Ovary (tissue), 9 donors: ENCODE results near the gene IQSEC1. TPM values are rescaled to one million over a fixed set of nuclear protein-coding genes. Genes with fewer than 3 reads are reported as not detected.

ENCODE experiments used
- DNase-seq, 5 donors: peaks; one replicate each; pipeline ENCODE4 v3.0.0-alpha.2; 2019 to 2020
- H3K27ac ChIP-seq, 2 donors: fragments of 200-600 bp; one replicate each; pipeline versions ENCODE4 v1.5.1 to v1.8.0; 2019 to 2022
- H3K27me3 ChIP-seq: fragments of 200-600 bp; one replicate; pipeline ENCODE4 v1.8.0; 2022
- H3K36me3 ChIP-seq: fragments of 200-600 bp; sonication (generic); one replicate; pipeline ENCODE4 v1.5.1; 2019
- H3K4me1 ChIP-seq: one replicate; pipeline ENCODE4 v1.8.1; 2013; ENCODE audit warnings: mild to moderate bottlenecking, moderate library complexity; ENCODE audit not compliant: insufficient read depth
- H3K4me3 ChIP-seq: fragments of 200-600 bp; sonication (generic); one replicate; pipeline ENCODE4 v1.5.1; 2017
- H3K9me3 ChIP-seq, 2 donors: fragments of 200-600 bp in 1 of 2; sonication (generic) in 1 of 2; one replicate each; pipeline versions ENCODE4 v1.5.1 to v1.8.1; 2013 to 2019; ENCODE audit warnings: mild to moderate bottlenecking in 1 of 2, moderate library complexity in 1 of 2
- CTCF ChIP-seq, 3 donors: fragments of 450-650 bp in 2 of 3; fragments of 200-600 bp in 1 of 3; IDR thresholded peaks; one replicate each; pipeline versions ENCODE4 v1.5.1 to v1.8.0; 2016 to 2022; ENCODE audit warnings: antibody characterized with exemption in 3 of 3, mild to moderate bottlenecking in 1 of 3
- EP300 ChIP-seq: sonication (generic); formaldehyde crosslinking; IDR thresholded peaks from one replicate; pipeline ENCODE4 v1.6.1; 2017; ENCODE audit warnings: antibody characterized with exemption
- POLR2A ChIP-seq: fragments of 450-650 bp; IDR thresholded peaks from one replicate; pipeline ENCODE4 v1.6.1; 2017; ENCODE audit warnings: antibody characterized with exemption, mild to moderate bottlenecking, moderate library complexity
- WGBS, 3 donors: extraction: QIAGEN DNeasy Blood & Tissue Kit in 1 of 3; methylation state at CpG; one replicate each; pipeline versions ENCODE4 v1.1.5 to v1.1.7; 2013 to 2017; 5-methylcytosine and 5-hydroxymethylcytosine counted together
- intact Hi-C, 4 donors: fragments of 100-400 bp; cut with DNase I; formaldehyde crosslinking; loops; one replicate each; pipeline versions ENCODE4 v1.11.0 to v1.15.1; 2022 to 2023
- polyA plus RNA-seq, 2 donors: library from polyadenylated mRNA; stranded (reverse); fragments of 200-250 nt in 1 of 2; fragments of 350-450 nt in 1 of 2; fragmentation: Illumina TruSeq in 1 of 2; extraction: RNeasy Lipid Tissue Mini Kit (QIAGEN cat#74804) in 1 of 2; gene quantifications; one replicate each; pipeline ENCODE4 v1.2.3, GENCODE V29; 2013 to 2014
- total RNA-seq, 7 donors: library from RNA; depleted of rRNA in 2 of 7; stranded (reverse); fragments of >200 nt in 2 of 7; fragmentation: NEBNext Ultra II Directional in 3 of 7; extraction: Animal tissue kit (Norgen Biotek cat#: 25700) in 3 of 7; gene quantifications; one replicate each; pipeline versions ENCODE4 v1.1.0 to v1.2.4, GENCODE V29; 2016 to 2023
- donor health status: DM: no; HTN: no; CAD: no; lungs with moderate emphysema.
- donor health status: DM: no; HTN: no; CAD: no.
- donor health status: Bipolar disorder and iron deficiency.
- donor health status: DM: yes; HTN: yes; CAD: no.
- donor health status: DM: no; HTN: no; CAD: no.
- donor health status: DM: yes; HTN: yes; CAD: no.

Gene IQSEC1
- total and polyA plus RNA-seq, 9 donors: 20.9 to 55.4 (median 45.1) TPM

- intact Hi-C loops: no loop called here
- Histone ChIP-seq H3K27me3 (no peaks in the 10 kb centered on the region), H3K9me3 (no peaks in the 10 kb centered on the region), H3K27ac (no peak overlapping the region), H3K4me1 (no peaks in the 10 kb centered on the region), H3K4me3 (no peak overlapping the region), H3K36me3 (no peaks in the 10 kb centered on the region)
- TF ChIP-seq POLR2A (no peak), CTCF (IDR thresholded peaks at IDR 0.05) (no peak), EP300 (no peak)
- DNase-seq: no peak
- WGBS, 3 donors: 92 to 96% (median 93%) methylated on average over 13 of the region's 13 CpGs
Observed at GRCh38 chr3:13032206-13032605, 41.0 kb downstream of the IQSEC1 start.

- Histone ChIP-seq H3K27me3 (no peaks in the 10 kb centered on the region), H3K4me3 (no peak overlapping the region), H3K9me3 (no peaks in the 10 kb centered on the region), H3K36me3 (no peaks in the 10 kb centered on the region), H3K27ac (no peak overlapping the region), H3K4me1 (no peaks in the 10 kb centered on the region)
- intact Hi-C loops: no loop called here
- DNase-seq: no peak
- no peak for TF ChIP-seq POLR2A
- TF ChIP-seq EP300: no peak
- no peak for TF ChIP-seq CTCF (IDR thresholded peaks at IDR 0.05)
- WGBS, 3 donors: 79 to 84% (median 82%) methylated on average over 7 of the region's 7 CpGs
Observed at GRCh38 chr3:13031621-13032020, 41.6 kb downstream of the IQSEC1 start.

GRCh38 chr3:13030684-13031083, 42.5 kb downstream of the IQSEC1 start:
- H3K9me3 ChIP-seq: no peaks in the 10 kb centered on the region
- intact Hi-C loops: no loop called here
- no peaks in the 10 kb centered on the region for H3K27me3 ChIP-seq
- DNase-seq: no peak
- 83% methylated on average over 9 of the region's 9 CpGs for WGBS, 3 donors
- H3K4me1 ChIP-seq: no peaks in the 10 kb centered on the region
- H3K27ac ChIP-seq: no peak overlapping the region
- H3K4me3 ChIP-seq: no peak overlapping the region
- no peaks in the 10 kb centered on the region for H3K36me3 ChIP-seq
- TF ChIP-seq EP300: no peak
- TF ChIP-seq CTCF (IDR thresholded peaks at IDR 0.05): no peak
- no peak for TF ChIP-seq POLR2A

GRCh38 chr3:13028010-13028821, 45.0 kb downstream of the IQSEC1 start:
- no peaks in the 10 kb centered on the region for H3K36me3 ChIP-seq
- TF ChIP-seq EP300: no peak
- TF ChIP-seq CTCF (IDR thresholded peaks at IDR 0.05): no peak
- TF ChIP-seq POLR2A: no peak
- intact Hi-C loops: no loop called here
- H3K9me3 ChIP-seq: no peaks in the 10 kb centered on the region
- no peaks in the 10 kb centered on the region for H3K4me1 ChIP-seq
- H3K27me3 ChIP-seq: no peaks in the 10 kb centered on the region
- H3K27ac ChIP-seq: no peak overlapping the region
- no peak overlapping the region for H3K4me3 ChIP-seq
- 75 to 80% (median 78%) methylated on average over 11 of the region's 11 CpGs for WGBS, 3 donors
- DNase-seq: no peak
